Midbrain (tissue), 1 donor: Measurements from ENCODE around the gene SH3RF3.
A peak's percentile ranks its signal among the peaks of the same experiment; 100 is the strongest.

ENCODE experiments used
- DNase-seq: peaks from one replicate; lab custom pipeline; 2025; lab: John Stamatoyannopoulos, UW

SH3RF3 gene

DNA sequence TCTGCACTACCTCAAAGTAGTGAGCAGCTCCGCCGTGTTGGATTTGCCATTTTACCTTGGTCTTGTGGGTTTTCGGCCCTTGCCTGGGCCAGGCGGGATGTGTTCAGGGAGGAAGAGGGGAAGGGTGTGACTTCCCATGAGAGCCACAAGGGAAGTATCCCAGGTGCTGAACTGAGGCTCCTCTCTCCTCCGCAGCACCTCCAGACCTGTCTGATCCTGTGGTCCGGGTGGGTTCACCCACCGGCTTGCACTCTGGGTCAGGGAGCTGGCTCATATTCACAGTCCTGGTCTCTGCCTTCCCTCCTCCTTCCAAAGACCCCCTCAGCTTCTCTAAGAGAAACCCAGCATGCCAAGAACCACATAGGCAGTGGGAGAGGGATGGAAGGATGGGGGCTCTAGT lies 249.0 kb downstream of the SH3RF3 start:
- DNase-seq, result no peak

DNA sequence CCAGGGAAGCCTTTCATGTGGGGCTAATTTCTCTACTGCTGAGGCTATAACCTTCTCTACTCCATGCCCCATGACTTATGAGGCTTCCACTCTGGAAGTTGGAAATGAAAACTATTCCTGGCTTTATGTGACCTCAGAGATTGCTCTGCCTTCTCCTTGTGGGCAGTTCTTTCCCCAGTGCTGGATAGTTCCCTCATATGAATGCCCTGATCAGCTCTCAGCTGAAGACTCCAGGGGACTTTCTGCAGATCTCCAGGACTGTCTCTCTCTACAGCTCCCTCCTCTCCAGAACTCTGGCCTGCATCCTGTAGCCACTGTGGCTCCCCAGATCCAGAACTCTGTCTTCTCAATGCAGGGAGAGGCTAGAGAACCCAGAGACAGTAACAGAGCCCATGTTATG lies 249.7 kb downstream of the SH3RF3 start:
- no peak for DNase-seq

DNA sequence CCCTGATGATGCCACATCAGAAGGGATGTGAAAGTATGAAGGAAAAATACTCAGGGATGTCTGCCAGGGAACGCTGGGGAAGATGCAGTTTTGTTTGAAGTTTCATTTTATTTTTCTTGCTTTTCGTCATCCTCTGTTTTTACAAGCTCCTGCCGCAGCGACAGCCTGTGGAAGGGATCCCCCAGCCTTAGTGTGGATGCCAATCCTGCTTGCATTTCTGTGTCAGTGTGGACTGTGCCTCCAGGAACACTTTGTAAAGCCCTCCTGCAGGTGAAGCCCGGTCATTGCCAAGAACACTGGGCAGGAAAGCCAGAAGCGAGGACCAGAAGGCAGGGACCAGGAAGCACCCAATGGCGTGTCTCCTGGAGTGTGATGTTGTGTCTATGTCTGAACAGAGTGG lies 250.5 kb downstream of the SH3RF3 start:
- DNase-seq, result no peak

DNA sequence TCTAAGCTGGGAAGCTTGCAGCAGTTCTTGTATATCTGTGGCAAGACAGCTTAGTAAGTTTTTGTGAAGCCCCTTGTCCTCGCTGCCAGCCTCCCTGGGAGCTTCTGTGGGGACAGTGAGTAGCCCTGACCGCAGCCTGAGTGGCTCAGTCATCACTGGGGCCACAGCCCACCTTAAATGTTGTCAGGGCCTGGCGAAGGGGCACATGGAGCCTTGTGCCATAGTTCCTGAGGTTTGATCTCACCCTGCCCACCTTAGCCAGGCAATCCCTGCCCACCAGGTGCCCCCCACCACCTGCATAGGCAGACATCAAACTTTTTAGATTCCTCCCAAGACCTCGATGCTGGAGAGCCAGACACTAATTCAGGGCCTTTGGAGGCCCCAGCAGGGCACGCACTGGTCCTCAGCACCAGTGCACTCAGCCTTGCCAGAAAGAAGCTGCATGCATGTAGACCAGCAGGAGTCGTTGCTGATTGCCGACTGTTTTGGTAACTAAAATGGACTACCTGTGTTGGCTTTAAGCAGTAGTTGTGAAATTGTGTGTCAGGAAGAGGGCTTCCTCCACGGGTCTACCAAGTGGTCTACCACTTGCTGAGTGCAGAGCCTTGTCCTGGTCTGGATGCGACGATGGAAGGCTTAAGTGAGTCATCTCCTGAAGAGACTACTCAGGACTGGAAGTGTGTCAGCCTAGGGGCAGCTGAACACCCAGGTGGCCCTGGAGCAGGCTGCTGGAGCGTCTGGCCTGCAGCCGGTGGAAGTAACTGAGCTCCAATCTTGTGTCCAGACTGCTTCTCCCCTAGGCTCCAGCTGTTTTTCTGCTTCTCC lies 251.7 kb downstream of the SH3RF3 start:
- DNase-seq, result no peak

DNA sequence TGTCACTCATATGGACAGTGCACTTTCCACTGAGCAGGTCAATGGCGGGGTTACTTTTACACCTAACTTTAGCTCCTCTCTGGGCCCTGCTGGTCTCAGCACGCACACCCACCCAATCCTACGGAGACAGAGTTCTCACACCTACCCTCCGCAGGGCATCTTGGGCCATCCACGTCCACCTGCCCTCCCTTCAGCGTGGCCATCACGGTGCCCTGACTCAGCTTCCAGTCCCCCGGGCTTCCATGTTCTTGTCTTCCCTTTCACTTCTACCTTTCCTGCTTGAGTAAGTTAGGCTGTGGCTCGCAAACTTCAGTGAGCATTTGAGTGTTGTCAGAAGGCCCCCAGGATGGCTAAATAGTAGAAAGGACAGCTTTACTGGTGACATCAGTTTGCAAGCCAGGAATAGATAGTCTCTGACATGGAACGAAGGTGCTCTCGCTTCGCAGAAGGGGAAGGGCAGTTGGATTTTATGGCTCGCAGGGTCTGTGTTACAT lies 252.4 kb downstream of the SH3RF3 start:
- DNase-seq, result no peak

DNA sequence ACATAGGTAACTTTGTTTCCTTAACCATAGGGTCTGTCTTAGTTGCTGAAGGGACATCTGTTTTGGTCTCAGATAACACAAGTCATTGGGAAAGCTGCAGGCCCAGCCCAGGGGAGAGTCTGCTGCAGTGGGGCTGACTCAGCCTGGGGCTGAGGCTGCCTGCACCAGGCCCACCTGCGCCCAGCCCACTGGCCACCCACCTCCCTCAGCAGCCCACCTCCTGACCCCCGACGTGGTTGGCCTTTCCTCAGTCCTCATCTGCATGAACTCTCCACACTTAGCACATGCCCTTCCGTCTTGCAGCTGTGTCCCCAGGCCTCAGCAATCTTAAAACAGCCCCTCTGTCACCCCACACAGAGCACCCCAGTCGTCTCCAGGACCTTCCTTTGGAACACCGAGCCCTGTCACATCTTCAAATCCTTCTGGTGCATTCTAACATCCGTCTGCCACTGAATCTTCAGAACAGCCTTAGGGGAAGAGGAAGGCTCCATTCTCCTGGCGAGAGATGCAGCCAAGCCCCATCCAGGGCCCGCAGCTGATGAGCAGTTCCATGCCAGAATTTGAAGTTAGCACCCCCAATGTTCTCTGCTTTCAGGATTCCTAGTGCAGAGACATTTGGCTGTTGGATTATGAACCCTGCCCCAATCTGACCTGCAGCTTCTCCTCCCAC lies 253.4 kb downstream of the SH3RF3 start:
- no peak for DNase-seq

DNA sequence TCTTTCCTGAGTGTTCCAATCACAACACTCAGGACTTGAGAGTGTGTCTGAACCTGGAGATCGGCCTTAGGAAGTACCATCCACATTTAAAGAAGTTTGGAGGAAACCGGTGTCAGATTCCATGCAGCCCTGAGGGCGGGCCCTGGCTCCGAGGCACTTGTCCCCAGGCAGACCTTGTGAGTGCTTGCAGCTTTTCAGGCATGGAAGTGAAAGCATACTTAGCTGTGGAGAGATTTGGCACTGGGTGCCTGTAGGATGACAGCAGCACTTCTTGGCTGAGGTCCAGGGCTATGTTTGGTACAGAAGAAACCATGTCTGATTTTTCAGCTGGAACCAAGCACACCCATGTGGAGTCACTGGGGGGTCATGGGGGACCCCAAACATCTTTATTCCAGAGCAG lies 253.9 kb downstream of the SH3RF3 start:
- no peak for DNase-seq

DNA sequence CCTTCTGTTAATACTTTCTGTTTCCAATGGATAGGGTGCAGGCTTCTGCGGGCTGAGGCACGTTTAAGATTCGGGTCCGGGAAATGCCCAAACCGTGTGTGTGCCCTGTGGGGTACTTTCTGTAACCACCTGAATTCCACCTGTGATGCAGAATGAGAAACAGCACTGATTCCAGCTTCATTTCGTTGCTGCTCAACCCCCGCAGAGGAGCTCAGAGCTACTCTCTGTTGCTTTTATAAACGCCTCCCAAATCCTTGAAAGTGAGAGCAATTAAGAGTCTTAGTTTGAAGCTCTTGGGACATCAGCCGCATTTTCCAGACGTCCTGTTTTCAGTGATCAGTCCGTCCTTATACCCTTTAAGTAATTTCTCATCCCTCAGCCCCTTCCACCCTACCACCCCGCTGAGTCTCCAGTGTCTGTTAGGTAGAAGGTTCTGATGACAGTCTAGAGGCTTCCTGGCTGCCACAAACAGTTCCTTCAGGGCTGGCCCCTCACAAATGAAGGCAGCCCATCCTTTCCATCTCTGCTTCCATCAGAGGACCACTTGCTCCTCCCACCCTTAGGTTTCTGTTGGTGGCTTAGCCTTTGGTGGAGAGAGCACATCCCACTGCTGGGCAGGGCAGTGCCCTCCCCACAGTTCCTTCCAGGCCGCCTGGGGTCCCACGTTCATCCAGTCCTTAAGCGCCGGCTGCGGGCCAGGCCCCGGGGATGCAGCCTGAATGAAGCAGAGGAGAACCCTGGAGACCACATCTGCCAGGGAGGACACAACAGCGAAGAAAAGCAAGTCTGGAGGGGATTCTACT lies 254.7 kb downstream of the SH3RF3 start:
- DNase-seq, result no peak

DNA sequence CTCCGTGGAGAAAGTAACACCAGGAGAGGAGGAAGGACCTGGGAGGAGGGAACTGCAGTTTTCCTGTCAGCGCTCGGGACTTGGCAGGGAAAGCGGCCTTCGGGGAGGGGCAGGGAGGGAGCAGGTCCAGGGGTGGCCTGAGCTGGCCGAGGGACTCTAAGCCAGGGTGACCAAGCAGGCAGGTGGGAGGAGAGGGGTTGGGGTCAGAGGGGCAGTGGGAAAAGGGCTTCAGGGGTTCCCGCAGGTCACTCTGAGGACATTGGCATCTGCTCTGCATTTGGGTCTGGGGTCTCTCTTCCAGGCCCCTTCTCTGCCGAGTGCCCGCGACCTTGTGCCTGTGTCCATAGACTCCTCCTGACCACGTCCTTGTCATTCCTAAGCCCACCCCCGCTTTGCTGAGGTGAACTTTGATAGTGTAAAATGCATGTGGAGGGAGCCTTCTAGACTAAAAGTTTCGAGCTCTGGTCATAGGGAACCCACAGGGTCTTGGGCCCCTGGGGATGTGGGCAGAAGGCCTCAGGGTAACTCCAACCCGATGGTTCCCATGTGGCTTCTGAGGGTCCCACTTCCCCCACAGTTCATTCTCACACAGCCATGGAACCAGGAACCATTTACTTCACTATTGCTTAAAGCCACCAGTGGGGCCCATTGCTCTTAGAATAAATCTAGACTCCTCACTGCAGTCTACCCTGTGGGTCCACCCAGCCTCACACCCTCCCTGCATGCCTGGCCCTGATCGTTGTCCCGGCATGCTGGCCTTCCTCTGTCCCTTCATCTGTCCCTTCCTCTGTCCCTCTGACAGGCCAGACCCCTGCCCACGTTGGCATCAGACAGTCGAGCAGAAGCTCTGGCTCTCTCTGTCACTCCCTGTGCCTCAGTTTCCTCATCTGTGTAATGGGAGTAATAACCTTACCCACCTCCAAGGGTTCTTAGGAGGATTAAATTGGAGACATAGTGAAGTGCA lies 255.6 kb downstream of the SH3RF3 start:
- no peak for DNase-seq

DNA sequence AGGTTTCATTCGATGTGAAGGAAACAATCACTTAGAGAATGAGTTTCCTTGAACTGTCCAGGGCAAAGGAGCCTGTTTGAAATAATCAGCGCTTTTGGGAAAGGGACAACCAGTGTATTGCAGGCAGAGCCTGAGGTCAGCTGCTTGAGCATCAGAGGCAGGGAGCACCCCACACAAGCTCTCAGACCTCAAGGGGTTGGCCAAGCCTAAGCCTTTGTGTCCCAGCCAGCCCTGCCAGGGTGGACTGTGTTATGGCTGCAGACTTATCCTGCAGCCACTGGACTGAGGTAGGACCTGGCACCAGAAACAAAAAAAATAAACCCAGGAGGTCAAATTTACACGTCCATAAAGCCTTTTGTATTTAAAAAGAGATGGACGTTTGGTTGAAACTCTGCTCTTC lies 256.5 kb downstream of the SH3RF3 start:
- no peak for DNase-seq

DNA sequence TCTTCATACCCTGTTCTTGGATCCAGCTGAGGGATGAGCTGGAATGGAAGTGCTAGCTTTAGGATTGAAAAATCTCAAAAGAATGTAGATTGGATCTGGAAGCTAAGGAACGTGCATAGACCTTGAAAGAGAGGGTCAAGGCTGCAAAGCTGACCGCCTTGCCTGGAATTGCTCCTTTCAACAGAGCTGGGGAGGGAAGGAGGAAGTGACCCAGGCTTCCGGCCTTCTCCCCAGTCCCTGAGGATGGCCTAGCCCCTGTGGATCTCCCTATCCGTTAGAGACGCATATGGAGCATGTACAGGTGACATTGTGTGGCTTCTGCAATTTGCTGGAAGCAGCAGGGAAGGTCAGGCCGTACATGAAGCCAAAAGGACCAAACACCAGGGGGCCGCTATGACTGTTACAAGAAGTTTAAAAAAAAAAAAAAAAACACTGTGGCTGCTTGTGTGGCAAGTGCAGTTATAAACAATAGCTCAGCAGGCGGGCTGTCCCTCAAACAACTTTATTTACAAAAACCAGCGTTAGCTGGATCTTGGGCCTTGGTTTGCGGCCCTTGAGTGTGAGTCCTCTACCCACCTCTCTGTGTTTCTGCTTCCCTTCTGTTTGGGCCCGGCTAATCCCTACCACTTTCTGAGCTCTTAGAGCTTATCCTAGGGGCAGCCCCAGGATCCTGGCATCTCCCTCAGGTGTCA lies 257.1 kb downstream of the SH3RF3 start:
- DNase-seq, result no peak

DNA sequence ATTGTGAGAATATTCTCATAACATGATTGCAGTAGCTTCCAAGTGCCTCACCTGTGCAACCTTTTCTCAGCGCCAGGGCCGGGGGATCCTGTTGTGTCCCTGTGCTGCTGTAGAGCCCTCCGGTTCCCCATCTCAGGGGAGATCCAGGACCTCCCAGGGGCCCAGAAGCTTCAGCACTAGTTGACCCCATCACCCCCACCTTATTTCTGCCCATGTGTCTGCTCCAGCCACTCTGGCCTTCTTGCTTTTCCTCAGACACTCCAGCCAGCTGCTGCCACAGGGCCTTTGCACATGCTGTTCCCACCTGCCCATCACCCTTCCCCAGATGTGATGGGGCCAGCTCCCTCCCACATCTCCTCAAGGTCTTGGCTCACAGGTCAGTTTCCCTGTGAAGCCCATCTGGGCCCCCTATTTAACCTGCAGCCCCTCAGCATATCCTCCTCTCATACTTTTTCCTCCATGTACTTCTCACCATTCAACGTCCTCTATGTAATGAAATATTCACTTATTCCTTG lies 258.3 kb downstream of the SH3RF3 start:
- no peak for DNase-seq

DNA sequence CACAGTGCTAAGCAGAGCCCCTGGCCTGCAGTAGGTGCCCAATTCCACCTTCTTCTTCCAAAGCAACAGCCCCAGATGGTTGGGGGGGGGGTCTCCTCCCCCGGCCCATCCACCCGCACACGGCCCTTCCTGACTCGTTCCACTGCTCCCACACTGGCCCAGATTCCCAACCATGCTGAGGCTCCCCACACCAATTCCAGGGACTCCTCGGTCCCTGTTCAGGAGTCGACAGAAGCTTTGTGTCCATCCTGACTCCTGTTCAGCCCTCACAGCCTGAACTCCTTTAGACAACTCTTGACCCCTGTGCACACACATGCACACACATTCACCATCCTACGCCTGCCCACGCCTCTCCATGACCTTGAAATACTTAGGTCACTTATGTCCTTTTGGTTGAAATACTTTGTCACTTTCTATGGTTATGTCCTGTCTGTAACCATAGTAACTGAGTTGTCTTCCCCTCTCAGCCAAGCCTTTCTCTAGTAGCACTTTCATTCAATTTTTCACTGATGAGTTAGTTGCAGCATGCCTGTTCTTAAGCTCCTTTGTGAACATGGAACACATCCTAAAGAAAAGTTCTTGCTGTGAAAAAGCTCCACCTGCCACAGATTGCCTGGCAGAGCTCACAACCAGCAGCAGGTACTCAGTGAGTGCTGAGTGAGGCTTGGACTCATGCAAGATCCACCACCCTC lies 258.9 kb downstream of the SH3RF3 start:
- DNase-seq, result no peak

DNA sequence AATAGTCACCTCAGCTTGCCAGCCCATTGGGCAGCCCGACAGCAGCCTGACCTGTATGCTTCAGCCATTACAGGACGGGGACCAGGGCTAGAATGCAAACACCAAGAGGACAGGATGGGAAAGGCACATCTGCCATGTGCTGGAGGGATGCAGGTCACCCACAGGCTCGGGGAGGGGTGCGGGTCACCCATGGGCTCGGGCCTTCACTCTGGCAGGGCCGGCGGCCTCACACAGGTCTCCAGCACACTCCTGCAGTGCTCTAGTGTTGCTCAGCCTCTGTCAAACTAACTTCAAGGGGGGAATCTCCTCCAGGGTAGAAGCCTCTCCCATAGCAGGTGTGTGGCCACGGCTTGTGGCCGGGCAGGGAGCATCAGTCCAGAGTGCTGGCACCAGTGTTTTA lies 262.2 kb downstream of the SH3RF3 start:
- DNase-seq, result no peak

DNA sequence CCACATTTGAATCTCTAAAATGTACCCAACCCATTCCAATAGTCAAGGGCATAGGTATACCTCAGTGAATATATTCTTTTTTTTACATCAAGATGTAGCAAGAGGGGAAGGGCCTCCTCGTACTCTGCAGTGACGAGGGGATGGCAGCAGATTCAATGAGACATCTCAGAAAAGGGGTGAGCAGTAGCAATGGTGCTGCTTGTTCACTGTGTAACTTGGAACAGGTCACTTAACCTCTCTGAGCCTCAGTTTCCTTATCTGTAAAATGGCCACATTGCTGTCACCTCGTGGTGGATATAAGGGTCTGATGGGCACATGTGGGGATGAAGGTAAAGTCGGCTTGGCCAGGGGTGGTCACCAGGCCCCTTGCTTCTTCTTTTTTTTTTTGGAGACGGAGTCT lies 263.1 kb downstream of the SH3RF3 start:
- DNase-seq, result no peak

DNA sequence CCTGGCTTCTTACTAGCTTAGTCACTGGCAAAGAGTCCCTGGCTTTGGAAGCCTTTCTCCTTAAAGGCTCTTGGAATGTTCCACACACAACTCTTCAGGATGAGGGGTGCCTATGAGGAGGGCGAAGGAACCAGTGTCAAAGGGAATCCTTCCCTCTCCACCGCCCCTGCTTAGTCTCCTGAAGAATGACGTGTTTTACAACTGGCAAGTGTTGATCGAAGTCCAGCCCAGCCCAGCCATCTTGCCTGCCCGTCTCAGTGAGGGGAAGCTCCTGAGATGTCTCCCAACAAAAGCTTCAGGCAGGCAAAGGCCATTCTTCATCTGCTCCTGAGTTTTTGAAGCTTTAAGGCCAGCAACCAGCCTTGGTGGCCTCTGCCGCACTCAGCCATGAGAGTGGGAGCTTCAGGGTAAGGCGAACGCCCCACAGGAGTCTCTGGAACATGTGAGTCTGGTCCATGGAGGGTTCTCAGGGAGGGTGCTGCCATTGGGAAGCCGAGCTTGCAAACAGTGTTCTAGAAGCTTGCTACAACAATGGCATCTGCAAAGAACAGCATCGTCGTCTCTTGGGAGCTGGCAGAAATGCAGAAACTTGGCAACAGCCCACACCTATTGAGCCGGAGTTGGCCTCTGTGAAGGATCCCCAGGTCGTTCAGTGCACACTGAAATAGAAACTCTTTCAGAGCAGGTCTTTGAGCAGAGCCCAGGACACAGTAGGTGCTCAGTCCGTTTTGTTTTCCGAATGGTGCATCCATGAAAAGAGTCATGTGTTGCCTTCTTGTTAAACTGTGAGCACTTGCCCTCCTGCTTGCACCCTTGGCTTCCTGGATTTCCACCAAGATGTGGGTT lies 264.0 kb downstream of the SH3RF3 start:
- DNase-seq, result peak; percentile 66

DNA sequence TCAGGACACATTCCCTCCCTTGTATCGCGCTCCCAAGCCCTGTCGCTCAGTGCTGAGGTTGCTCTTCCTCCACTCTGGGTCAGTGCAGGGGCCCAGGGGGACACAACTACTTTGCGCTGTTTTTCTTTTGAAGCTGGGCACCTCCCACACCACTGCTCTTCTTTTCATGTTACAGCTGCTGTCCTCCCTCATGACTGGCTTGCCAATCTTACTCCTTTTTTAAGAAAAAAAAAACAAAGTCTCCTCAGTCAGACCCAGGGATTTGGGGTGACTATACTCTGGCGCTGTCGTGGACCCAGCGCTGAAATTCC lies 264.6 kb downstream of the SH3RF3 start:
- no peak for DNase-seq

DNA sequence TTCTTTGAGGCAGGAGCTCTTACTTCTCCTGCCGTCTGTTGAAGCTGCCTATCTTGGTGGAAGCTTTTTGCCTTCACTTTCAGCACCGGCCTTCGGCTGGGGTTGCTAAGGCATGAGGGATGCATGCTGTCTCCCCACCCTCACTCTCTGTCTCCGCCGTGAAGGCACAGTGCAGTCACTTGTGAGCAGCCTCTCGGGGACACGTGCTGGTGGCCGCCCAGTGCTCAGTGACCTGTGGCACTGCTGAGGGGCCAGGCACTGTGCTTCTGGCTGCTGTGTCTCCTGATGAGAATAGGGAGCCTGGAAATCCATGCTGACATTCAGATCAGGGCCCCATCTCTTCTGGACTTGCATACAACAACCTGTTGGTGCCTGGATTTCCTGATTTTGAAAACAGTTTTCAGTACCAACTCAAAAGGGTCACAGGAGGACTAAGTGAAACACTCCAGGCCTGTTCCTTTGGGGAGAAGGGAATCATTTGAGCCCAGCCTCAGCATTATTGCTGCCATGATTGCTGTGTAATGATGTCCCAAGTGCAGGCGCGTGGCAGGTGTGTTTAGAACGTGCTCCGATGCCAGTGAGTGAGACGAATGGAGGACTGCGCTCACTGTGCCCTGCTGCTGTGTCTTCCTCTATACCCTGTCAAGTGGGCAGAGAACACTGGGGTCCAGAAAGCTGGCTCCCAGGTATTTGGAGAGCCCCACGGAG lies 266.6 kb downstream of the SH3RF3 start:
- DNase-seq, result no peak
